Testis (tissue), 2 donors: ENCODE results near the gene KCNAB3.

Experiments
- CTCF ChIP-seq, 3 experiments: fragments of 450-650 bp in 2 of 3; fragments of 200-600 bp in 1 of 3; sonication (generic) in 1 of 3; IDR thresholded peaks; one replicate each; pipeline ENCODE4 v1.5.1; 2016 to 2019; ENCODE audit warnings: antibody characterized with exemption in 3 of 3, mild to moderate bottlenecking in 2 of 3, moderate library complexity in 1 of 3
- POLR2A ChIP-seq: fragments of 450-650 bp; IDR thresholded peaks from one replicate; pipeline ENCODE4 v1.6.1; 2017; ENCODE audit warnings: antibody characterized with exemption, mild to moderate bottlenecking, moderate library complexity

GRCh38 chr17:7885367-7886226 lies 44.1 kb downstream of the KCNAB3 start:
- no peak for TF ChIP-seq CTCF (IDR thresholded peaks at IDR 0.05)
- TF ChIP-seq POLR2A: no peak
